Measurements from ENCODE around the gene LSM7. TPM values are rescaled to one million over a fixed set of nuclear protein-coding genes. Genes with fewer than 3 reads are reported as not detected.
A peak's percentile ranks its signal among the peaks of the same experiment; 100 is the strongest.

Gene LSM7
- polyA plus RNA-seq (2013, experiment 1 of 2) = 200 TPM
- 182 TPM for polyA plus RNA-seq (2013, experiment 2 of 2)

DNA sequence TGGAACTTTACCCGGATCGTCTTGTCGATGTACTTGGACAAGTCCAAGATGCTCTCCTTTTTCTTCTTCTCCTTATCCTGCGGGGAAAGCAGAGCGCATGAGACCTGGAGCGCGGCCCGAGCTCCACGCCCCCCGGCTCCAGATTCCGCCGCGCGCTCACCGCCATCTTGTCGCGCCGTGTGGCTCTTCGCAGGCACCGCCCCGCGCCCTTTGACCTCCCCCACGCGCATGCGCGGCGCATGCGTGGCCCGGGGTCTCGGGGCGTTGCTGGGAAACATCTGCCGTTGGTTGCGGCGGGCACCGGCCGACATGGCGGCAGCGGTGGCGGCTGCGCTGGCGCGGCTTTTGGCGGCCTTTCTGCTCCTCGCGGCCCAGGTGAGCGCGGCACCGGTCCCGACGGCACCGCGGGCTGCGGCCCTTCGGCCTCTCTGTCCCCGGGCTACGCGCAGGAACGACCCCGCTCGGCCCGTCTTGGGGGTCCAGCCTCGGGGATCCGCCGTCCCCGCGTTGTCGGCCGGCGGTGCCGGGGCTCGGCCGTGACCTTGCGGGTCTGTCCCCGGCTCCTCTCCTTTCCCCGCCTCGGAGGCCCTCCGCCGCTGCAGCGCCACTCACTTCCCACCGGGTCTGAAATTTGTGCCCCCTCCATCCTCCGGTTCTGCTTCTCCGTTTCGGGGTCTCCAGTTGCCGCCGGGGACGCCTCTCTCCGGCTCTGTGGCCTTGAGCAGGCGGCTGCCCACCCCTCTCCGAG is at the start of gene LSM7, which contains the start of gene SPPL2B:
Gene LSM7, minus strand, starts transcription at position 186 of the 748 bp plus-strand sequence. Its CDS starts 20 bp downstream, at position 166.
Gene SPPL2B, plus strand, starts transcription at position 284 of the 748 bp plus-strand sequence. Its CDS starts 26 bp downstream, at position 310.
- peaks cover 33% of the 10 kb centered on the region for H3K36me3 ChIP-seq (ENCODE audit: control insufficient read depth, insufficient read depth, low read length)
- peaks cover 26% of the 10 kb centered on the region for H3K4me1 ChIP-seq (ENCODE audit: control insufficient read depth, insufficient read depth, low read length, poor library complexity, severe bottlenecking)
- peak within 1 kb of the TSS; percentile 74 for H3K27ac ChIP-seq (ENCODE audit: low read depth, low read length, severe bottlenecking)
- H3K4me3 ChIP-seq (ENCODE audit: extremely low read depth, insufficient read depth, low read length, poor library complexity, severe bottlenecking) = peak within 1 kb of the TSS; percentile 98
- H3K9me3 ChIP-seq (ENCODE audit: control insufficient read depth, low read length) = no peaks in the 10 kb centered on the region
- WGBS, 2 experiments (ENCODE audit: insufficient coverage in 2 of 2) = 0% methylated on average over 78 to 86 of the region's 89 CpGs

DNA sequence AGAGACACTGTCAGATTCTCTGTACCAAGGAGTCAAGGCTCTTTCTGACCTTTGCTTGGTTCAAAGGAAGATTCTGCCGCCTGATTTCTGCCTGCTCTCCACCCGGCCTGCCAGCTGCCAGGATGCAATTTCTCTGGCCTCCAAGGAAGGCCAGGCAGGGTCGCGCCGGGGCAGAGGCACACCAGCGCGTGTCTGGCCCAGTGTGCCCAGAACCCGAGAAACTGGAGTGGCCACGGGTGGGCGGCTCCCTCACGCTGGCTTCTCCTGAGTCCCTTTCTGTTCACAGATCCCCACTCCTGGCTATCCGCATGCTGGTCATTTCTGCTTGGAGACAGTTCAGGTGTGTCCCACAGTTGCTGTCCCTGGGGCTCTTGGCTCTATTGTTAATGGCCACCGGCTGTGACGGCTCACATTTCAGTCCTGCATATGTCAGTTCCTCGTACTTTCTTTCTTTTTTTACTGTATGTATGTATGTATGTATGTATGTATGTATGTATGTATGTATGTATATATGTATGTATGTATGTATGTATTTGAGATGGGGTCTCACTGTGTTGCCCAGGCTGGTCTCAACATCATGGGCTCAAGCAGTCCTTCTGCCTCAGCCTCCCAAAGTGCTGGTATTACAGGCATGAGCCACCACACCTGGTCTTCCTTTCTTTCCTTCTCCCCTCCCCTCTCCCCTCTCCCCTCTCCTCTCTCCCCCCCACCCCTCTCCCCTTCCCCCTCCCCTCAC is 48.6 kb upstream of the LSM7 start:
- Histone ChIP-seq H3K27ac (ENCODE audit: low read depth, low read length, severe bottlenecking) (no peak overlapping the region), H3K4me3 (ENCODE audit: extremely low read depth, insufficient read depth, low read length, poor library complexity, severe bottlenecking) (no peak overlapping the region), H3K36me3 (ENCODE audit: control insufficient read depth, insufficient read depth, low read length) (no peaks in the 10 kb centered on the region), H3K9me3 (ENCODE audit: control insufficient read depth, low read length) (peaks cover 11% of the 10 kb centered on the region), H3K4me1 (ENCODE audit: control insufficient read depth, insufficient read depth, low read length, poor library complexity, severe bottlenecking) (peaks cover 4% of the 10 kb centered on the region)
- 85 to 89% methylated on average over 10 to 11 of the region's 15 CpGs for WGBS, 2 experiments (ENCODE audit: insufficient coverage in 2 of 2)

DNA sequence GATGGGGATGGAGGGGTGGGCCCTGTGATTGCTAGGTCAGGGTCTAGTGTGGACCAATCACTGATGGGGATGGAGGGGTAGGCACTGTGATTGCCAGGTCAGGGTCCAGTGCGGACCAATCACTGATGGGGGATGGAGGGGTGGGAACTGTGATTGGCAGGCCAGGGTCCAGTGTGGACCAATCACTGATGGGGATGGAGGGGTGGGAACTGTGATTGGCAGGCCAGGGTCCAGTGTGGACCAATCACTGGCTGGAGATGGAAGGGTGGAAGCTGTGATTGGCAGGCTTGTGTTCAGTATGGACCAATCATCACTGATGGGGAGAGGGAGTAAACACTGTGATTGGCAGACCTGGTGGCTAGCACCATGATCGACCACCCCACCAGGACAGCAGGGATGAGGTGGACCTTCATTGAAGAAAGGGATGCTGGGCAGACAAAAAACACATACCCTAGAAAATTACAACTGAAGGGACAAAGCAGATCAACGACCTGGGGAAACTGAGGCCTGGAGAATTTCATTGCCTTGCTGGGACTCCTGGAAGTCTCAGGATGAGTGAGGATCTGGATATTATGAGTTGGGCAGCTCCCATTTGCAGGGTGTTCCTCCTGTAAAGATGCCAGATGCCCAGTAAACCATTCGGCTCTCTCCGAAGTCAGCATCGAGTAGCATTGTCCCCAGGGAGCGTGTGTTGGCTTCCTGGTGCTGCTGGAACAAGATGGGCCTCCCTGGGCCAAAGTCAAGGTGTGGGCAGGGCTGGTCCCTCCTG is 47.2 kb upstream of the LSM7 start:
- no peak overlapping the region for H3K4me3 ChIP-seq (ENCODE audit: extremely low read depth, insufficient read depth, low read length, poor library complexity, severe bottlenecking)

DNA sequence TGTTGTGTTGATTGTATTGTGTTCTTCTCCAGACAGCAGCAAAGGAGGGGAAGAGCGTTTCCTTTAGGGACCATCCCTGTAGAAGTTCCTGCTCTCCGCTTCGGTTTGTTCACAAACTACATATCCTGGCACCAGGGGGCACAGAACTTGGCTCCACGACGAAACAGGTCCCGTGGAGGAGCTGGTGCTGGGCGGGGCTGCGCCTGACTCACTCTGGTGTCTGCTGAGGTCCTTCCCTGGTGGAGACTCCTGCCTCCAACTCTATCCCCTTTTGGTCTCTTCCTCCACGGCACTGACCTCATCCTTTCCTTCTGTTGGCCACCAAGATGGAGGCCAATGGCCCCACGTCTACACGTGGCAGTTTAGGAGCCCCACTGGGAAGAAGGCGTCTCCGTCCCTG is 46.4 kb upstream of the LSM7 start:
- 91 to 96% methylated on average over 11 to 13 of the region's 13 CpGs for WGBS, 2 experiments (ENCODE audit: insufficient coverage in 2 of 2)

More for the DNA sequence above, 47.2 kb upstream of the LSM7 start:
- Histone ChIP-seq H3K9me3 (ENCODE audit: control insufficient read depth, low read length) (peaks cover 8% of the 10 kb centered on the region), H3K4me1 (ENCODE audit: control insufficient read depth, insufficient read depth, low read length, poor library complexity, severe bottlenecking) (peaks cover 4% of the 10 kb centered on the region), H3K36me3 (ENCODE audit: control insufficient read depth, insufficient read depth, low read length) (no peaks in the 10 kb centered on the region), H3K27ac (ENCODE audit: low read depth, low read length, severe bottlenecking) (no peak overlapping the region)
- WGBS, 2 experiments (ENCODE audit: insufficient coverage in 2 of 2) = 87 to 88% methylated on average over 6 of the region's 7 CpGs

DNA sequence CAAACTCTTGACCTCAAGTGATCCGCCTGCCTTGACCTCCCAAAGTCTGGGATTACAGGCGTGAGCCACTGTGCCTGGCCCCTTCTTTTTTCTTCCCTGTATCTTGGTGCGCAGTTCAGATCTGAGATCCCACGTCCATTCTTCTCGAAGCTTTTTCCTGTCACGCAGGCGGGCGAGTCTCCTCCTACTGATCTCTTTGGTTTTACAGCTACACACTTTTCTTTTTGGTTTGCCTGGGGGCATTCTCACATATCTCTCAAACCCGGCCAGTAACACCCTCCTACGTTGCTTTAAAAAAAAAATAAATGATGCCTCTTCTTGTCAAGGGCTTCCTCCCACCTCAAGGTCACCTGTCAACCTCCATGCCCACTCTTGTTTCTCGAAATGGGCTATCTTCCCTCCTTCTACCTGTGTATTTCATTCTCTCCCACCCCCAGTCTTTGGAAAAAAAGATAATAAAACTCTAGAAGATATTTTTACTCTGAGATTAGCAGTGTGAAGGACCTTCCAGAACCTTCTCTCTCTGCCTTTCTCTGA is 43.8 kb upstream of the LSM7 start:
- peaks cover 4% of the 10 kb centered on the region for H3K4me1 ChIP-seq (ENCODE audit: control insufficient read depth, insufficient read depth, low read length, poor library complexity, severe bottlenecking)
- H3K36me3 ChIP-seq (ENCODE audit: control insufficient read depth, insufficient read depth, low read length) = no peaks in the 10 kb centered on the region
- WGBS, 2 experiments (ENCODE audit: insufficient coverage in 2 of 2) = 85 to 90% methylated on average over 10 to 11 of the region's 11 CpGs
- no peak overlapping the region for H3K27ac ChIP-seq (ENCODE audit: low read depth, low read length, severe bottlenecking)
- H3K9me3 ChIP-seq (ENCODE audit: control insufficient read depth, low read length) = peaks cover 6% of the 10 kb centered on the region
- H3K4me3 ChIP-seq (ENCODE audit: extremely low read depth, insufficient read depth, low read length, poor library complexity, severe bottlenecking) = no peak overlapping the region

More for the DNA sequence above, 46.4 kb upstream of the LSM7 start:
- peaks cover 9% of the 10 kb centered on the region for H3K9me3 ChIP-seq (ENCODE audit: control insufficient read depth, low read length)
- H3K4me1 ChIP-seq (ENCODE audit: control insufficient read depth, insufficient read depth, low read length, poor library complexity, severe bottlenecking) = peaks cover 4% of the 10 kb centered on the region
- H3K4me3 ChIP-seq (ENCODE audit: extremely low read depth, insufficient read depth, low read length, poor library complexity, severe bottlenecking) = no peak overlapping the region
- no peaks in the 10 kb centered on the region for H3K36me3 ChIP-seq (ENCODE audit: control insufficient read depth, insufficient read depth, low read length)
- no peak overlapping the region for H3K27ac ChIP-seq (ENCODE audit: low read depth, low read length, severe bottlenecking)

DNA sequence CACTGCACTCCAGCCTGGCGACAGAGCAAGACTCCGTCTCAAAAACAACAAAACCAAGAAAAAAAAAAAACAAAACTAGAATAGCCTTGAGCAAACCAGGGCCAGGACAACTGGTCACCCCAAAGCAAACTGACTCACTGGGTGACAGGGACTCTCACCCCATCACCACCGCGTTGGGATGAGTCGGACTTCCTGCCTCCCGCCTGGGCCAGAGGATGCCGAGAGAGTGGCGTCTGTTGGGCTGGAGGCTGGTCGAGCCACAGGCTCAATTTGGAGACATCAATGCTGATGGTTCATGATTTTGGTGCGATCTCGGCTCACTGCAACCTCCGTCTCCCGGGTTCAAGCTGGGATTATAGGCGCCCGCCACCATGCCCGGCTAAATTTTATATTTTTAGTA is 43.3 kb upstream of the LSM7 start:
- Histone ChIP-seq H3K36me3 (ENCODE audit: control insufficient read depth, insufficient read depth, low read length) (no peaks in the 10 kb centered on the region), H3K9me3 (ENCODE audit: control insufficient read depth, low read length) (peaks cover 6% of the 10 kb centered on the region), H3K4me1 (ENCODE audit: control insufficient read depth, insufficient read depth, low read length, poor library complexity, severe bottlenecking) (peaks cover 4% of the 10 kb centered on the region), H3K27ac (ENCODE audit: low read depth, low read length, severe bottlenecking) (no peak overlapping the region), H3K4me3 (ENCODE audit: extremely low read depth, insufficient read depth, low read length, poor library complexity, severe bottlenecking) (no peak overlapping the region)
- WGBS, 2 experiments (ENCODE audit: insufficient coverage in 2 of 2) = 85 to 92% methylated on average over 12 to 14 of the region's 16 CpGs

DNA sequence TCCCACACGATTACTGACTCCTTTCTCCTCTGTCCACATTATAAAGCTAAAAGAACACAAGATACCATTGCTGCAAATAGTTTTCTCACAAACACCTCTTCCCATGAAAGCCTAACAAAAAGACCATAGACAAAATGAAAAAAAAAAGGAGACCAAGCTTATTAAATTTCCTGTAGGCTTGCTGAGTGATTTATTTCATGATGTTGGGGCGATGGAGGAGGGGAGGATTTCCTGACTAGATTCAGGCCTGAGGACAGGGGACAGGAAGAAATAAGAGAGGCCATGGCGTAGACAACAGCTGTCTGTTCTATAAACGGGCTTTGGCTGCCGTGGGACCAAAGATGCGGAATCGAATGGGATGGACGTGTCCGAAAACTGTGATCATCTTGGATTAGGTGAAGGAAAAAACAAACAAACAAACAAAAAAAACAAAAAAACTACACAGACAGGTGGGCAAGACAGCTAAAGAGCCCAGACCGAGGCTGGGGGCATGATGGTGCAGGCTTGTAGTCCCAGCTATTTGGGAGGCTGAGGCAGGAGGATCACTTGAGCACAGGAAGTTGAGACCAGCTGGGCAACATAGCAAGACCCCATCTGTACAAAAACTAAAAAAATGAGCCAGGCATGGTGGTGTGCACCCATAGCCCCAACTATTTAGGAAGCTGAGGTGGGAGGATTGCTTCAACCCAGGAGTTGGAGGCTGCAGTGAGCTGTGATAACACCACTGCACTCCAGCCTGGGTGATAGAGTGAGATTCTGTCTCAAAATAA is 37.0 kb upstream of the LSM7 start:
- WGBS, 2 experiments (ENCODE audit: insufficient coverage in 2 of 2) = 90 to 92% methylated on average over 7 to 10 of the region's 10 CpGs
- Histone ChIP-seq H3K4me1 (ENCODE audit: control insufficient read depth, insufficient read depth, low read length, poor library complexity, severe bottlenecking) (no peaks in the 10 kb centered on the region), H3K27ac (ENCODE audit: low read depth, low read length, severe bottlenecking) (no peak overlapping the region), H3K9me3 (ENCODE audit: control insufficient read depth, low read length) (peaks cover 6% of the 10 kb centered on the region), H3K4me3 (ENCODE audit: extremely low read depth, insufficient read depth, low read length, poor library complexity, severe bottlenecking) (no peak overlapping the region), H3K36me3 (ENCODE audit: control insufficient read depth, insufficient read depth, low read length) (no peaks in the 10 kb centered on the region)

DNA sequence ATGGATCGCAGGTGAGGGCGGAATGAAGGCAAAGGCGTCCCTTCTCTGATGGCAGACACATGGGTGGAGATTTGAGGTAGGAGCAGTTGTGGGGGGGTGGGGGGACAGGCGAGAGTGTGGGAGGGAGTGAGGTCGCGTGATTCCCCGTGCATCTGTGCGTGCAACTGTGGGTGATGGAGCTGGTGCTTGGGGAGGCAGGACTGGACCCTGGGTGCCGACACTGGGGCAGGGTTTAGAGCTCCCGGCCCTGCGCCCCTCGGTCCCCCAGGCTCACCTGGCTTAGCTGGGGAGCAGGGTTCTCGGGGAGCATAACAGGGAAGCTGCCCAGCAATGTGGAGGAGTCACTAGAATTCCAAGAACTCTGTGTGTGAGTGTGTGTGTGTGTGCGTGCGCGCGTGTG is 35.0 kb upstream of the LSM7 start:
- Histone ChIP-seq H3K36me3 (ENCODE audit: control insufficient read depth, insufficient read depth, low read length) (no peaks in the 10 kb centered on the region), H3K27ac (ENCODE audit: low read depth, low read length, severe bottlenecking) (no peak overlapping the region)

DNA sequence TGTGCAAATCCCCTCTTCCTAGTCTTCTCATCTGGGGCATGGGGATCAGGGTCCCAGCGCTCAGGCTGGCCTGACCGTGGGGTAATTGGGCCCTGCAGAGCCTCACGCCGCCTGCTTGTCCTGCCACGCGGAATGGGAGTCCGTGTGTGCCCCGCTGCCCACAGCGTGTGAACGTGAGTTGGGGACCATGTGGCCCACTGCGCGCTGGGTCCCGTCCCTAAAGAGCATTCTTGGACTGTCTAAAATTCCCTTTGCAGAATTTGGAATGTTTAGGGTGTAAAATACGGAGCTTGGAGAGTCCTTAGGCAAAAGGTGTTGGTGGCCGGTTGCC is 34.5 kb upstream of the LSM7 start:
- Histone ChIP-seq H3K9me3 (ENCODE audit: control insufficient read depth, low read length) (no peaks in the 10 kb centered on the region), H3K4me3 (ENCODE audit: extremely low read depth, insufficient read depth, low read length, poor library complexity, severe bottlenecking) (no peak overlapping the region)
- 90 to 91% methylated on average over 15 of the region's 15 CpGs for WGBS, 2 experiments (ENCODE audit: insufficient coverage in 2 of 2)

More for the DNA sequence above, 35.0 kb upstream of the LSM7 start:
- WGBS, 2 experiments (ENCODE audit: insufficient coverage in 2 of 2) = 84 to 88% methylated on average over 13 to 17 of the region's 17 CpGs
- no peaks in the 10 kb centered on the region for H3K4me1 ChIP-seq (ENCODE audit: control insufficient read depth, insufficient read depth, low read length, poor library complexity, severe bottlenecking)
- no peak overlapping the region for H3K4me3 ChIP-seq (ENCODE audit: extremely low read depth, insufficient read depth, low read length, poor library complexity, severe bottlenecking)
- H3K9me3 ChIP-seq (ENCODE audit: control insufficient read depth, low read length) = no peaks in the 10 kb centered on the region

More for the DNA sequence above, 34.5 kb upstream of the LSM7 start:
- no peak overlapping the region for H3K27ac ChIP-seq (ENCODE audit: low read depth, low read length, severe bottlenecking)
- H3K4me1 ChIP-seq (ENCODE audit: control insufficient read depth, insufficient read depth, low read length, poor library complexity, severe bottlenecking) = no peaks in the 10 kb centered on the region
- no peaks in the 10 kb centered on the region for H3K36me3 ChIP-seq (ENCODE audit: control insufficient read depth, insufficient read depth, low read length)

Data from mesodermal cell (in vitro differentiated cells).